ENCODE results near the gene TSPAN33.

DNA sequence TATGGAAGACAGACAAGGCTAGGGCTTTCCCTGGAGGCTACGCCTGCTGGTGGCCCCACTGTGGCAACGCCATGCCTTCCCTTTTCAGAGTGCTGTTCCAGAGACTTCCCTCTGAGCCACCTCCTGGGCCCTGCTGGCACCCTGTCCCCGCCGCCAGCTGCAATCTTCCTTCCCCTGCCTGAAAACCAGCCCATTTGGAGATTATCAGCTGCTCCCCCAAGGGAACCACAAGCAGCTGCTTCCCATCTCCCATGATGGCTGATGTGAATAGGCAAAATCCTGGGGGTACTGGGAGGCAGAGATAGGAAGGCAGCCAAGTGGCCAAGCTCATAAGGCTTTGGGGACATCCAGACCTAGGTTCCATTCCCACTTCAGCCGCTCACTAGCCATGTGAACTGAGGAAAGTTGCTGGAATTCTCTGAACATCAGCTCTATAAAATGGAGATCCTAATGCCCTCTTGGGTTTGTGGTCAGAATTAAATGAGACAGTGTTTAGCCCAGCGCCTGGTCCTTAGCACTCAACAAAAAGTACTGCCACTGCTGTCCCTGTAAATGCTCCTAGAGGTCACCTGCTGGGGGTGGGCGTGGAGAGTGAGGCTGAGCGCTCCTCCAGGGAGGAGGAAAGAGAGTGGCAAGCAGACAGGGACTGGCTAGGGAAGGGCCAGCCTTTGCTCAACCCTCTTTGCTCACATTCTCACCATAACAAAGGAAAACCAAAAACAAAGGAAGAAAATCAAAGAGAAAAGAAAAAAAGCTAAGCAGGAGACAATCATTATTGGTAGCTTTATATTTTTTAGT lies 5.9 kb downstream of the TSPAN33 start:
- no peak for TF ChIP-seq POLR2AphosphoS5 (IDR thresholded peaks at IDR 0.05; ENCODE audit: borderline replicate concordance, low read depth, low read length)
- TF ChIP-seq EZH2 (IDR thresholded peaks at IDR 0.05), result no peak
